GM12878 (cell line): ENCODE results near the gene NCF4. TPM values are rescaled to one million over a fixed set of nuclear protein-coding genes. Genes with fewer than 3 reads are reported as not detected.

Experiments
- ATAC-seq: fragments of 200-7000 bp; cut with Tn5 transposase; 3 replicates; pipeline ENCODE4 v1.9.1; 2020; ENCODE audit warnings: mild to moderate bottlenecking, moderate library complexity
- BruUV-seq: library from RNA; stranded (reverse); fragments of 400-500 nt; replicated peaks from 2 replicates; lab custom pipeline; 2021; lab: Mats Ljungman, UMichigan
- CTCF ChIA-PET: fragments of 300-600 bp; sonication (Branson Sonifier 250); formaldehyde crosslinking; extraction: SDS; loops from one replicate; lab custom pipeline; 2021; ENCODE audit warnings: inconsistent platforms; lab: Yijun Ruan, JAX
- POLR2A ChIA-PET: fragments of 350-600 bp; formaldehyde crosslinking; extraction: SDS; loops from one replicate; lab custom pipeline; 2021; ENCODE audit warnings: inconsistent platforms; lab: Charles Lee
- RAD21 ChIA-PET: fragments of 300-600 bp; sonication (Branson Sonifier 250); formaldehyde crosslinking; loops from one replicate; lab custom pipeline; 2023; ENCODE audit warnings: antibody characterized with exemption; ENCODE audit not compliant: unreplicated experiment; lab: Charles Lee
- SMC1A ChIA-PET: fragments of 300-600 bp; sonication (Branson Sonifier 250); formaldehyde crosslinking; loops from one replicate; lab custom pipeline; 2023; ENCODE audit not compliant: unreplicated experiment, uncharacterized antibody; lab: Charles Lee
- DNase-seq: peaks from one replicate; pipeline ENCODE4 v3.0.0-alpha.2; 2011; ENCODE audit warnings: low read depth, low spot score
- FAIRE-seq: peaks from 3 replicates; lab custom pipeline; 2011; peaks lifted over from hg19 to GRCh38; lab: Jason Lieb, UNC
- H2AFZ ChIP-seq: 2 replicates; pipeline ENCODE4 v1.6.0; 2011; ENCODE audit warnings: low read depth, low read length, control low read depth; ENCODE audit not compliant: control insufficient read depth
- H3K27ac ChIP-seq: 2 replicates; pipeline ENCODE4 v1.5.1; 2011; ENCODE audit warnings: control low read depth; ENCODE audit not compliant: control insufficient read depth, insufficient read depth
- H3K27me3 ChIP-seq, 2 experiments: replicated peaks in 1 of 2; 2 replicates each; pipeline versions ENCODE4 v1.6.0 to v1.6.1; 2011; ENCODE audit warnings: low read length in 1 of 2; ENCODE audit not compliant: control insufficient read depth in 2 of 2, insufficient read depth in 2 of 2
- H3K36me3 ChIP-seq, 2 experiments: 2 replicates each; pipeline ENCODE4 v1.5.1; 2011; ENCODE audit warnings: low read length in 1 of 2; ENCODE audit not compliant: control insufficient read depth in 2 of 2, insufficient read depth in 2 of 2
- H3K4me1 ChIP-seq: 2 replicates; pipeline ENCODE4 v1.6.1; 2011; ENCODE audit warnings: mild to moderate bottlenecking, low read length, moderate library complexity, mixed read lengths; ENCODE audit not compliant: control insufficient read depth, insufficient read depth
- H3K4me2 ChIP-seq: 2 replicates; pipeline ENCODE4 v1.6.0; 2011; ENCODE audit warnings: control low read depth; ENCODE audit not compliant: control insufficient read depth, insufficient read depth
- H3K4me3 ChIP-seq: fragments of 200-600 bp; sonication (generic); 2 replicates; pipeline ENCODE4 v1.5.1; 2016
- H3K79me2 ChIP-seq: 2 replicates; pipeline ENCODE4 v1.6.0; 2011; ENCODE audit warnings: low read length; ENCODE audit not compliant: control insufficient read depth, insufficient read depth
- H3K9ac ChIP-seq: 2 replicates; pipeline ENCODE4 v1.8.0; 2011; ENCODE audit warnings: low read length, control low read depth, mixed read lengths; ENCODE audit not compliant: control insufficient read depth, insufficient read depth
- H3K9me3 ChIP-seq: replicated peaks from 3 replicates; pipeline ENCODE4 v1.5.1; 2011; ENCODE audit warnings: mild to moderate bottlenecking, low read length; ENCODE audit not compliant: control insufficient read depth, insufficient read depth
- H4K20me1 ChIP-seq: 2 replicates; pipeline ENCODE4 v1.6.0; 2011; ENCODE audit not compliant: control insufficient read depth, insufficient read depth
- ELK1 ChIP-seq: IDR thresholded peaks from 2 replicates; pipeline ENCODE4 v1.6.1; 2012; ENCODE audit warnings: low read depth, low read length, improper control_type of control experiment
- FOS ChIP-seq: IDR thresholded peaks from 3 replicates; pipeline ENCODE4 v1.6.1; 2011; ENCODE audit warnings: borderline replicate concordance; ENCODE audit not compliant: insufficient read length; ENCODE audit errors: extremely low read depth
- NFIC ChIP-seq: IDR thresholded peaks from 2 replicates; pipeline ENCODE4 v1.6.1; 2012; ENCODE audit warnings: low read depth, mild to moderate bottlenecking, inconsistent platforms, low read length, moderate library complexity
- PAX5 ChIP-seq: IDR thresholded peaks from 2 replicates; pipeline ENCODE4 v1.6.1; 2011; ENCODE audit warnings: low read depth, low read length, borderline replicate concordance
- RBBP5 ChIP-seq: fragments of 200-600 bp; sonication (generic); conservative IDR thresholded peaks from 2 replicates; pipeline ENCODE4 v1.6.1; 2016
- SPI1 ChIP-seq: IDR thresholded peaks from 2 replicates; pipeline ENCODE4 v1.6.1; 2011; ENCODE audit warnings: low read depth, mild to moderate bottlenecking, low read length, moderate library complexity, borderline replicate concordance; ENCODE audit not compliant: insufficient read depth
- ZNF207 ChIP-seq: fragments of 450-650 bp; IDR thresholded peaks from 2 replicates; pipeline ENCODE4 v1.6.1; 2014; ENCODE audit warnings: antibody characterized with exemption, mild to moderate bottlenecking, borderline replicate concordance
- WGBS: methylation state at CpG from one replicate; pipeline ENCODE4 v1.1.6; 2016; ENCODE audit warnings: low lambda C conversion rate; ENCODE audit not compliant: insufficient replicate concordance, insufficient coverage; ENCODE audit errors: missing lambda C conversion rate; 5-methylcytosine and 5-hydroxymethylcytosine counted together
- in situ Hi-C: fragments of 300-500 bp; cut with MboI; formaldehyde crosslinking; loops from 9 replicates; pipeline ENCODE4 v1.14.3; 2018; ENCODE audit warnings: mixed read lengths
- intact Hi-C: fragments of 100-400 bp; cut with micrococcal nuclease; formaldehyde crosslinking; loops from one replicate; pipeline ENCODE4 v1.14.2; 2022; ENCODE audit not compliant: unreplicated experiment
- polyA plus RNA-seq, 11 experiments: library from polyadenylated mRNA; depleted of rRNA in 4 of 11; unstranded in 6 of 11; stranded (reverse) in 5 of 11; fragments of >200 nt; fragmentation: Nextera tagmentation in 4 of 11; fragmentation: Illumina TruSeq in 1 of 11; extraction: Ambion mirVana in 4 of 11; extraction: Trizol in 1 of 11; gene quantifications; 1 replicate in 1 of 11; 2 replicates in 10 of 11; pipeline versions ENCODE4 v1.2.1 to v1.2.3, GENCODE V29; 2011 to 2016; ENCODE audit warnings: inconsistent platforms in 2 of 11, missing spikeins in 2 of 11, low read depth in 1 of 11
- total RNA-seq, 4 experiments: library from RNA; depleted of rRNA in 3 of 4; stranded (reverse); fragments of >200 nt in 3 of 4; fragmentation: Illumina TruSeq in 1 of 4; extraction: Trizol in 1 of 4; gene quantifications; 2 replicates each; pipeline versions ENCODE4 v1.2.1 to v1.2.3, GENCODE V29; 2013 to 2021

Gene NCF4
- total and polyA plus RNA-seq, 10 of the 15 experiments (the other 5 are each of a cell fraction or from before 2014, with no cell fraction given), result 22.9 to 136 (median 72.5) TPM

DNA sequence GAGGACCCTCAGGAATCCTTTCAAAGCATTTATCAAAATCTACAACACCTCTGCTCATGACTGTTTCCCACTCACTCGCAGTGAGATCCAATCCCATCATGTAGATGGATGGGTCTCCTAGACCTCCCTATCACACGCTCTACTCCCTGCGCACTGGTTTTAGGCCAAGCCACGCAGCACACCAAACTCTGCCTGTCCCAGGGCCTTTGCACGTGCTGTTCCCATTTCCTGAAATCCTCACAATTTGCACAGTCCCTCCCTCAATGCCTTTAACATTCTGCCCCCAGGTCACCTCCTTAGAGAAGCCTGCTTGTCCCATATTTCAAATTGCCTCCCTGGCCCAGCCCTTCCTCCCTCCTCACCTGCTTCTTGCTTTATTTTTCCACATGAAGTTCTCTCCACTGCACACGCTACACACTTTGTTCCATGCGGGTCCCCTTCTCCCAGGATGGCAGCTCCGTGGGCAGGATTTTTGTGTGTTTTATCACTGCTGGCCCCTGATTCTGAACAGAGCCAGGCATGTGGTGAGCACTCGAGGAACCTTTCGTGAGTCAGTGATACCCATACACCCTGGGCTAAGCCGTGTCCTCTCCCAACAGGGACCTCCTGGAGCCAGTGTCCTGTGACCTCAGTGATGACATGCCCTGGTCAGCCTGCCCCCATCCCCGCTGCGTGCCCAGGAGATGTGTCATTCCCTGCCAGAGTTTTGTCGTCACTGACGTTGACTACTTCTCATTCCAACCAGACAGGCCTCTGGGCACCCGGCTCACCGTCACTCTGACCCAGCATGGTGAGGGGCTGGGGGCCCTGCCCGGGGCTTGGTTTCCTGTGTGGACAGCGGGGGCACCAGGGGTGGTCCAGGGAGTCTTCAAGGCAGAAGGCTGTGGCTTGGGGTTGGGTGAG, 64.8 kb downstream of the NCF4 start:
- in situ Hi-C loops (no loop called here), intact Hi-C loops (no loop called here)
- ChIA-PET SMC1A (no interaction called here), CTCF (interaction anchor here (0.6 kb wide), 1 partner anchor 52 kb away, joined by 3 read pairs; no protein-coding TSS in a partner anchor), POLR2A (no interaction called here), RAD21 (no interaction called here)
- Histone ChIP-seq H4K20me1 (no peaks in the 10 kb centered on the region), H3K9ac (no peak overlapping the region), H3K9me3 (no peaks in the 10 kb centered on the region), H3K4me2 (no peak overlapping the region), H3K27me3 (no peaks in the 10 kb centered on the region), H3K27ac (no peak overlapping the region), H3K4me3 (no peak overlapping the region), H2AFZ (no peak overlapping the region), H3K79me2 (peaks cover 9% of the 10 kb centered on the region), H3K36me3 (peaks cover 6 to 13% of the 10 kb centered on the region in 2 experiments; a peak in 3 of 4 replicates), H3K4me1 (peaks cover 16% of the 10 kb centered on the region)
- ATAC-seq (no peak), FAIRE-seq (no peak), DNase-seq (no peak)
- WGBS, result 60% methylated on average over 19 of the region's 19 CpGs
- TF ChIP-seq NFIC (no peak), PAX5 (no peak), ZNF207 (no peak), SPI1 (no peak), ELK1 (no peak), RBBP5 (no peak), FOS (no peak)
- BruUV-seq, result no TSS peak
